ENCODE measurements around the gene DENND11.

DENND11 gene, protein sequence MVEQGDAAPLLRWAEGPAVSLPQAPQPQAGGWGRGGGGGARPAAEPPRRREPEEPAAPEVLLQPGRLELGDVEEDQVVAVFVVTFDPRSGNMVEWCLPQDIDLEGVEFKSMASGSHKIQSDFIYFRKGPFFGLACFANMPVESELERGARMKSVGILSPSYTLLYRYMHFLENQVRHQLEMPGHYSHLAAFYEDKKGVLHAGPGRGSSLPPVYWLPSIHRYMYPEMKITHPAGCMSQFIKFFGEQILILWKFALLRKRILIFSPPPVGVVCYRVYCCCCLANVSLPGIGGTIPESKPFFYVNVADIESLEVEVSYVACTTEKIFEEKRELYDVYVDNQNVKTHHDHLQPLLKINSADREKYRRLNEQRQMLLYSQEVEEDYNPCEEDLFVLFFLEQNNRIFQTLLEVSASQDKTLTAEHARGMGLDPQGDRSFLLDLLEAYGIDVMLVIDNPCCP

DNA sequence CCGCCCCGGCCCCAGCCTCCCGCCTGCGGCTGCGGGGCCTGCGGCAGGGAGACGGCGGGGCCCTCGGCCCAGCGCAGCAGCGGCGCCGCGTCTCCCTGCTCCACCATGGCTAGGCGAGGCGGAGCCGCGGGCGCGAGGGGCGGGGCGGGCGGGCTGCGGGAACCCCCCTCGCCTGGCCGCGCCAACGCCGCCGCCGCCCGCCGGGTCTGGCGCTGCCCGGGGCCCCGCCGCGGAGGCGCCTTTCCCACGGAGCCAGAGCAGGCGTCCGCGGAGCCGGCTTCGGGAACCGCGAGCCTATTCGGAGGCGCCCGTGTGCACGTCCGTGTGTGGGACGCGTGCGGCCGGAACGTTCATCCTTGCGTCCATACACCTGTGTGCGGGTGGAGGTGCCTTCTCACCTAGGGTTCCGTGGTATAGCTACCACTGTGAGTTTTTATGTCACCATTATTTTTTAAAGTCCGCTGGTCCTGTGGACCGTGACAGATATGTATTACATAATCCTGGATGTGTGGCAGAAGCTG lies at the start of gene DENND11:
Gene DENND11 (minus strand): TSS at position 120 of the 521 bp plus-strand sequence. CDS start 13 bp downstream, at position 107.
- peak; percentile 41 for DNase-seq

DNA sequence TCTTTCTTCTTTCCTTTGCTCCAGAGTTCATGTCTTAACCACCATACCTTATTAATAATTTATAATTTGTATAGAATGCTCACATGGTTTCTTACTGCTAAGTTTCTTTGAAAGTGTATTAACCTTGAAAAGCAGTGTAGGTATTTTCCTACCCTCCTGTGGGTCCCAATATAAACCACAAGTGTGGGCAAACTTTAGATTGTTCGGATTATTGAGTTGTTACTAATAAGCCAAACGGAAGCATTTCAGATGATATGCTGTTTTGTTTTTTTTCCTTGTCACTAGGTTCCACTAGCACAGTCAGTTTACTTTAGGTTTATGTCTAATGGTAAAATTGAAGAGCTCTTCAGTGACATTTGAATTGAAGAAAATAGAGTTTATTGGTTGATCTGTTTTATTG lies 46.4 kb upstream of the DENND11 start:
- DNase-seq: no peak

DNA sequence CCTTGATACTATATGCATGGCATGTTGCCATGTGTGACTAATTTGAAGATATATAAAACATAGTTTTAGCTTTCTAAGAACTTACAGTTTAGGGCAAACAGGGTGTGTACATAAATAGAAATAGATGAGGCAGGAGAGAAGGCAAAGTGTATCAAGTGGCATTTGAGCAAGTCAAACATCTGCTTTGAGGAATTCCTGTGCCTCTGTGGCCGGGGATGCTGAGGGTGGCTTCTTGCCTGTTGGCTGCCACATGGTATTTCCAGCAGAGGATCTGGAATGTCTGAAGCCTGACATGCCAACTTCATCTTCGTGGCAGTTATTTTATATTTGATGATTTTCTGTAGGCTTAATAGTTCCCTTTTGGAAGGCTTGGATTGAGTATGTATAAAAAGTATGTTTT lies 42.2 kb upstream of the DENND11 start:
- DNase-seq: no peak

DNA sequence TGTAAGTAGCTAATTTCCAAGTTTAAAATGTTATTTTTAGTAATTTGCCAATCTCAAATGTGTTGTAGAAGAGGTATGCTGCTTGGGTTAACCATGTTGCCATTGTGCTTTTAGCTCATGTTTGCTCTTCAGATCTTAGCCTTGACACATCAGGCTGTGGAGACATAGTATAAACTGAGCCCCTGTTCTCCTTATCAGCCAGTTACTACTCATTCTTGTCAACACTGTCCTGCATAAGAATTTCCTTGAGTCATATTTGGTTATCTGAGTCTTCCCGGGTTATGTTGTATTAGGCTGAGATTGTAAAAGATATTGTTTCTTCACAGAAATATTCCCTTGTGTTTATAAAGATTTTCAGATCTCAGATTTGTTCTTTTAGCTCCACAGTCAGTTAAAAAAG lies 40.3 kb upstream of the DENND11 start:
- DNase-seq: no peak

DNA sequence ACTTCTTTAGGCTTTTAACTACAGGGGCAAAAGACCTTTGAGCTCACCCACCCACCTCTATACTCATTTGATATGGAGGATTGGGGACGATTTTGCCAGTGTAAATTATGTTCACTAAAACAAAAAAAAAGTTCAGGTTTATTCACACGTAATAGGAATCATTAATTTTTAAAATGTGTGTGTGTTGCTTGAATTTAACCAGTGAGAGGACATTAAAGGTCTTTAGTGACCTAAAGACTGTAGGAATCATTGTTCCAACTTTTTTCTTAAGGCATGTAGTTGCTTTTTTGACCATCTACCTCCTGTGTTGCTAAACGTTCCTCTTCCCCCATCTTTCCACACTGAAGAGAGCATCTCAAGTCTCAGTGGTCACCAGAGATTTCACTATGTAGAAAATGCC lies 37.3 kb upstream of the DENND11 start:
- no peak for DNase-seq

DNA sequence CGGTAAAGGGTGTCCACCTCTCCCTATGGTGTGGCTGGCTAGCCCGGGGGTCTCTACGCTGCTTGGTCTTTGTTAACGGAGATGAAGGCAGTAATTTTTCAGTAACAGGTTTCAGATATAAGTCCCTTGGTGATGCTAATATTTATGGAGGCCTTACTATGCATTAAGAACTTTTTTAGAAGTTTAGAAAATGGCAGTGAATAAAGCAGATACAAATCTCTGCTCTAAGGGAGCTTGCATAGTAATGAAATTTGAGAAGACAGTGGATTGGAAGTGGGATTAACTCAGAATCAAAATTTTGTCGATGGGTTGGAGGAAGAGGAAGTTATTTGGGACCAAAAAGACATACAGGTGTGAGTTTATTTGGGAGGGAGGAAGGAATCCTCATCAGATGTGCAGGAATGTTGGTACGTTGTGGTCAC lies 36.6 kb upstream of the DENND11 start:
- DNase-seq: no peak

DNA sequence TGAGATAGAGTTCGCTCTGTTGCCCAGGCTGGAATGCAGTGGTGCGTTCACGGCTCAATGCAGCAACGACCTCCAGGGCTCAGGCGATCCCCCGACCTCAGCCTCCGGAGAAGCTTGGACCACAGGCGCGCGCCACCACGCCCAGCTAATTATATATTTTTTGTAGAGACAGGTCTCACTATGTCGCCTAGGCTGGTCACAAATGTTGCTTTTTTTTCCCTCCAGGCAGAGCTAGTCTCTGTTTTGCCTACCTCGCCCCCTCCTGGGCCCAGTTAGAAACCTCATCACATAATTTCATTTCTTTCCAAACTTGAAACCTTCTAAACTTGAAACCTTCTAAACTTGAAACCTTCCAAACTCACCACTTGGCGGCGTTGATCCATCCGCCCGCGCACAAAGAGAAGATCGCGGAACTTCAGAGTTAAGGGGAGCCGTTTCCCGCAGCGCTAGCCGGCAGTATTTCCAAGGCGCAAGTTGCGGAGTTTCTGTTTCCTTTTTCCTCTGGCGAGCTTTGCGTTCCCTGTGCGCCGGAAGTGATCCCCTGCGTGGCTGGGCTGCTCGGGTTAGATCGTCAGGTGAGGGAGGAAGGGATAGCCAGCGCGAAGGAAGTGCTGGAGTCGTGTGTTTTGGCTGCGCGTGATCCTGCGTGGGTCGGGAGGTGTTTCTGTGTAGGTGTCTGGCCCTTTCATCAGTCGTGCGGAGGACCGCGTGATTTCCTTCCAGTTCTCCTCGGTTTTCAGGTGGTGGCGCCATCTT lies 36.0 kb upstream of the DENND11 start, which contains the start of gene SSBP1:
Gene SSBP1 (plus strand): TSS at position 523 of the 756 bp plus-strand sequence. CDS start 809 bp downstream, outside the sequence.
- peak; percentile 95 for DNase-seq

DNA sequence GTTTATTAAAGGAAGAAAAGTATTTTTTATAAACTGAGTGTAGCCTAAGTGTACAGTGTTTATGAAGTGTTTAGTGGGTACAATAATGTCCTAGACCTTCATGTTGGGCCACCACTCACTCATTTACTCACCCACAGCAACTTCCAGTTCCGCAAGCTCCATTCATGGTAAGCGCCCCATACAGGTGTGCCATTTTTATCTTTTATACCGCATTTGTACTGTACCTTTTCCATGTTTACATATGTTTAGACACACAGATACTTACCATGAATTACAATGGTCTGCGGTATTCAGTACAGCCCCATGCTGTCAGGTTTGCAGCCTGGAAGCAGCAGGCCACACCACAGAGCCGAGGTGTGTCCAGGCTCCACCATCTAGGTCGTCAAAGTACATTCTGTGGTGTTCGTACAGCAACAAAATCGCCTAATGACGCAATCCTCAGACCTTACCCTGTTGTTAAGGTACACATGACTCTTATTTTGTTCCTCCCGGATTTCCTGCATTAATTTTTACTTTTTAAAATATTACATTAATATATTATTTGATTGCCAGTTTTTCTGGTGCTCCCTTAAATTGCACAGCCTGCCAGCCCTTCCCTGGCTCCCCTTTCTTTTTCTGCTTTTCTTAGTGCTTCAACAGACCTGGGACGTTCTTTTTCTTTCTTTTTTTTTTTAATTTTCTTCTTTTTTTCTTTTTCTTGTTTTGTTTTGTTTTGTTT lies 35.3 kb upstream of the DENND11 start:
- peak; percentile 14 for DNase-seq

DNA sequence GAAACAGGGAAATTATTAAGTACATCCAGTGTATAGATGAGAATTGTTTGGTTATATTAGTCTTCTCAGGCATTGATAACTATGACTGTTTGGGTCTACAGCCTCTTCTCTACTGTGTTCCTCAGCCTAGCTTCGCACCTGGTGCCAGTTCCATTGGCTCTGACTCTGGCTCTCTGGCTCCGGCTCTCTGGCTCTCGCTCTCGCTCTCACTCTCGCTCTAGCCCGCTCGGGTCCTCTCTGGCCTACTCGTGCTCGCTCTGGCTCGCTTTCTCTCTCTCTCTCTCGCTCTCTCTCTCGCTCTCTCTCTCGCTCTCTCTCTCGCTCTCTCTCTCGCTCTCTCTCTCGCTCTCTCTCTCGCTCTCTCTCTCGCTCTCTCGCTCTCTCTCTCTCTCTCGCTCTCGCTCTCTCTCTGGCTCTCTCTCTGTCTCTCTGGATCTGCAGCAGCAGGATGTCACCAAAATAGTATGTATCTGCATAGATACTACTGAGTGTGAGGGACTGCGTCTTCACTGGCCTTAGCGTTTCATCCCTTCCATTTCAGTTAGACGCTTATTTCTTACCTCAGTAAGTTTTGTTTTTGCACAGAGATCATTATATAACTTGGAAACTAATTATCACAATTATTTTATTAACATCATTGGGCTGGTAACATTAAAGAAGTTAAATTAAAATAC lies 29.6 kb upstream of the DENND11 start:
- no peak for DNase-seq

DNA sequence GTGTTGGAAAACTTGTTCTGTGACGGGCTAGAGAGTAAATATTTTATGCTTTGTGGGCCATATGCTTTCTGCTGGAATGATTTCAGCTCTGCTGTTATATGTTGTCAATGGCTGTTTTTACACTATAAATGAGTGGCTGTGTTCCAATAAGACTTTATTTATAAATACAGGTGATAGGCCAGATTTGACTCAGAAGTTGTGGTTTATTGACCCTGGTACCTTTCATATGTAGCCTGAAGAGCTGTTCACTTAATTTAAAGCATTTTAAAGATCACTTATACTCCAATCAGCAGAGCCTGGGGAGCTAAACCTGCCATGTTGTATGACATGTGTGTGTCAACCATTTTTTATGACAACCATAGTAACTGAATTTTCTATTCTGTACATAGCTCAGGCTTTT lies 27.1 kb upstream of the DENND11 start:
- DNase-seq: no peak

DNA sequence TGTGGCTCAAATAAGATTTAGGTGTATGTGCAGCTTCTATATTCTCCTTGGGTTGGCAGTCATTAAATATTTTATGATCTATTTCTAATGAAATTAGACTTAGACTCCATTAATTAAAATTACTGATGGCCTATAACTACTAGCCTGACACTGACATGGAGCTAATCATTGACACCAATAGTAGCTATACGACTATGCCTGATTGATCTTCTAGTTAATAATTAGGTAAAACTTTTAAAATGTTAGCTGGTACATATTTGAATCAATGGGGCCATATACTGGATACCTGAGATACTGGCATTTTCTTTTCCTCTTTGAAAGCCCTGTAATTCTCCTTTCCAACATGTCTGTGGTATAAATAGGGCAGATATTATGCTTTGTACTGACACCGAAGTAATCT lies 20.6 kb upstream of the DENND11 start:
- no peak for DNase-seq

DNA sequence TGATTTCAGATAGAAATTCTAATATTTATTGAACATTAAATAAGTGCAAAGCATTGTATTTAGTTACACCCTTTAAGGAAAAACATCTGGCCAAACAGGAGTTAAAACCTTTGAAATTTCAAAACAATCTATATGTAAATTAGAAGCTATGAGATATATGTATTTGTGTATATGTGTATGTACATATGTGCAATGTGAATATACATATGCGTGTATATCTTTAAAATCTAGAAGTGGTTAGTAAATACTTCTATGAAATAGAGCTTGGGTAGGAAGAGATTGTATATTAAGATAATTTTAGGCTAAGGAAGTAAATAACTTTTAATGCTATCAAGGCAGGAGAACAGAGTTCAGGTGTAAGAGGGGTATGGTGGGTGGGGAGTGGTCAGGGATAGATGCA lies 15.5 kb upstream of the DENND11 start:
- DNase-seq: no peak

DNA sequence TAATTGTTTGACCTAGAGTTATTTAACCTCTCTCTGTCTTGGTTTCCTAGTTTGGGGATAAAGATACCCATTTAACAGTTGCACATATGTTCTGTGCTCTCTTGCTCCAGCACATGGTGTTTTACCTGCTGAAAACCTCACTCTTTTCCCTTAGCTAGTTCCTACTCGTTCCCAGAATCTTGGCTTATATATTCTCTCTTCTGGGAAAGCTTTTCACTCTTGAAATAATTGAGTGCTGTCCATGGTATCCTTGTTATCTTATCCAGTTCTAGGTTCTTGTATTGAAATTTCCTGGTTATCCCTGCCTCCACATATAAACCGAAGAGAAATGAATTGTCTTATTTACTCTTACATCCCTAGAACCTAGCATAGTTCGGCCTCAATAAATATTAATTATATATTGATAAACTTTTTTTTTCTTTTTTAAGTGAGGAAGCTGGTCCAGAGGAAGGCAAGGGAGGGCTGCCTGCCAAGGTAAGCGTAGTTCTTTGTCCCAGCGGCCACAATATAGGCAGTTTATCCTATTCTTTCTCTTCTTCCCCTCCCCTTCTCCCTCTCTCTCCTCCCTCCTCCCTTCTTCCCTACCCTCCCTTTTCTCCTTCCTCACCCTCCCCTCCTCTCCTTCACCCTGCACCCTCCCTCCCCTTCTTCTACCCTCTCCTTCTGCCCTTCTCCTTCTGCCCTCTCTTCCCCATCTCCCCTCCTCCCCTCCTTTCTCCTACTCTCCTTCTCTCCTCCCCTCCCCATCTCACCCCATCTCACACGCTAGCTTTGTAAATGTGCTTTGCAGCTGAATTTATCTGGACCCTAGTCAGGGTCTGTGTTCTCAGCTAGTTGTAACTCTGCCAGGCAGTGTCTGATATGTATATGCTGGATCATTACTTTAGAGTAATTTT lies 14.1 kb upstream of the DENND11 start:
- DNase-seq: no peak

DNA sequence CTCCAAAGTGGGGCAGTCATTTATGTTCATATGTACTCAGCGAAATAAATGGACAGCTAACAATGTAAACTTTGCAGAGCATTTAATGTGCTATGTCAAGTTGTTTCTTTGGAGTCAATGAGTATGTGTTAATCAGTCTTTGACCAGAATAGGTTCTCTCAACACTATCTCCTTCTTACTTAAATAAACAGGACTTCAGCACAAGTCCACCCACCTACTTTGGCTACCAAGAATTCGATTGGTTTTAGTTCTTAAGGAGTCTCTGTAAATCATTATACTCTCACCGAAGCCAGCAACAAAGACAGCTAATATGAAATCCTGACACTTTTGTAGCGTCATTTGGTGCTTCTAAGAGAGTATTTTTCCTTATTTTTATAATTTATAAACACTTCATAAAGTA lies 13.1 kb upstream of the DENND11 start:
- no peak for DNase-seq

DNA sequence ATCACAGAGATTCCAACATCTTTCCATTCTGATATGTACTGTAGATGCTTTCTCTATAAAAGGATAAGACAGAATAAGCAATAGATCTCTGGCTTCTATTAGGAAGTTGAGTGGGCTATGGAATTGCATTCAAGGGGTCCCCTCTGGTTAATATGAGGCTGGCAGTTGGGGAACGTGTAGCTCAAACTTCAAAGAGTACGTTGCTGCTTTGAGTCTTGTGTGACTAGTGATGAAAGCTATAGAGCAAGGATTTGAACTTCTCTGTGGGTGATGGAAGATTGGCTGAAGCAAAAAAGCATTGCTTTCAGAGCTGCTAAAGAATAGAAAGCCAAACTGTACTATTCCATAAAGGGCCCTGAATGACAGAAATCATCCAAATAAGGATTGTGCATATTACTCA lies 12.6 kb upstream of the DENND11 start:
- DNase-seq: no peak

DNA sequence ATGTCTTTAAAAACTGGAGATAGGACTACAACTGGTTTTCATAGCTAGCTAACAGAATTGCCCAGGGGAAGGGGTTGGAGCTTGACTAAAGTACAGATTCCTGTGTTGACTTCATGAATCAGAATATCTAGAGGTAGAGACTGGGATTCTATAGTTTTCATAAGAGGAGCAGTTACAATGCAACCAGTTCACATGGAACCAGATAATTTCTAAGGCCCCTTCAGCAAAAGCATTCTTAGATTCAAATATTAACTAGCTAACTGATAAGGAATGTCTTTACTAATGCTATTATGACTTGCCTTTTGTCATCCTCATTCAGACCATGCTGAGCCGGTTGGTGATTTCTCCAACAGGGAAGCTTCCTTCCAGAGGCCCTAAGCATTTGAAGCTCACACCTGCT lies 11.9 kb upstream of the DENND11 start:
- no peak for DNase-seq

DNA sequence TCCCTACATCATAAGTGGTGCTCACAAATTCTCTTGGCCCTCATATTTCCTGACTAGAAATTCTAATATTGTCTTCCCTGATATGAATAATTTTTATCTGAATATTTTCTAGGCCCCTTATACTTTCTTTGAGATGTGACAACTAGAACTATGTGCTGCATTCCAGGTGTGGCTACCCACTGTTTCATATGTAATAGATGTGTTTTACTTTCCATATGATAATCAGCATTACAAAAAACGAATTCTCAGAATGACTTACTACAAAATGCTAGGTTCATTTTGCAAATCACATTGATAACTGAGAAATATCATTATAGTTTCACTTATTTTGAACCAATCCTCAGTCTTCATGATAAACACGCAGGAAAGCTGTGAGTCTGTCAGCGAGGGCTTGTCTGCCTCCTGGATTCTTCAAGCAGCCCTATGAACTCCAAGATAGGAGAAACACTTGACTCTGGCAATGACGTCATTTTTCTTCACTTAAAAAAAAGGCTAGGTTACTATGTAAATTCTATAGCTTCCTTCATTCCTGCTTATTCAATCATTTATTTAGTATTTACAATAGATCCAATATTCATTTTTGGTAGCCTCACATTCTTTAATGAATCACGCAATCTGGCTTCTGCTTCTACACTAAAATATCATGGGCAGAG lies 10.8 kb upstream of the DENND11 start:
- DNase-seq: no peak

DNA sequence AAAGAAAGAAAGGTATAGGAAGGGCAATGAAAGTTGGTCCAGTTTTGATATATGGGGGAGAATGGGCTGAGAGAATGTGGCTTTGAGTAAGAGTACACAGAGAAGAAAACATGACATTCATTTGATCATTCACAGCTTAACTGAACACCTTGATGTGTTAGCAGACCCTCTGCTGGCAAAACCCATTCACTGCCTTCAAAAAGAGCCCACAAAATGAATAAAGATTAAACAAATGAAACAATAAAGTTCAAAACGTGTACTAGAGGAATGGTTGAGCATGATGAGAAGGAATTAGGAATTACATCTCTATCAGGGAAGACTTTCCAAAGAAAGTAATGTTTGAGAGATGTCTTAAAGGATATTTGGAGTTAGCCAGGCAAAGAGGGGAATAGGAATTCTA lies 8.3 kb upstream of the DENND11 start:
- DNase-seq: no peak

DNA sequence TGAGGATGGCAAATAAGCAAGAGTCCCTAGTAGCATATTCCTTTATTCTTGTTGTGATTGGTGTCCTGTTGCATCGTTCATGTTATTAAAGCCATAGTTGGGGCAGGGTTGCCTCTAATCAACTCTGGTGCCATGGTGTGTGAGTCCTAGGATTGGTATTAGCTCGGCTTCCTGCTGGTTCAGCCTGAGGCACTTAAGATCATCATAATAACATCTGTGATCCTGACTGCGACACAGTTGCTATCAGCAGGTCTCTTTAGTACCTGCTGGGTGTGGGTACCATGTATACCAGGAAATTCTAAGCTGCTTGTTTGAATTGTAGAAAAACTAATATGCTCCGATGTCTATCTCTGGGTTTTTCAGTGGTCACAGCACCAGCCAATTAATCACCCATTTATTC lies 7.8 kb upstream of the DENND11 start:
- no peak for DNase-seq

DNA sequence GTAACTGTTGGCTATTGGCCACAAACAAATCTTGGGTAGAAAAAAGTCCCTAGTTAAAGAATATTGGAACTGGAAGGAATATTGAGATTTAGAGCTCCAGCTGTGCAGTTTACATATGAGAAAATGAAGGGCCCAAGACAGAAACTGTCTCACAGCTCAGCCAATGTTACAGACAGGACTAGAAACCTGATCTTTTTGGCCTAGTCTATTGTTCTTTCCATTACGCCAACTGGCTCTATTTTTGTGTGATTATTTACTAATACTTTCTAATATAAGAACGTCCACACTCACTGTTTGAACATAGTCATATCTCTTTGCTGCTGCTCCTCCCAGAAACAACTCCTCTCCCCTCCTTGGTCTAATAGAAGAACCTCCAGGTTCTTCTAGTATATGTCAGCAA lies 7.4 kb upstream of the DENND11 start:
- no peak for DNase-seq

DNA sequence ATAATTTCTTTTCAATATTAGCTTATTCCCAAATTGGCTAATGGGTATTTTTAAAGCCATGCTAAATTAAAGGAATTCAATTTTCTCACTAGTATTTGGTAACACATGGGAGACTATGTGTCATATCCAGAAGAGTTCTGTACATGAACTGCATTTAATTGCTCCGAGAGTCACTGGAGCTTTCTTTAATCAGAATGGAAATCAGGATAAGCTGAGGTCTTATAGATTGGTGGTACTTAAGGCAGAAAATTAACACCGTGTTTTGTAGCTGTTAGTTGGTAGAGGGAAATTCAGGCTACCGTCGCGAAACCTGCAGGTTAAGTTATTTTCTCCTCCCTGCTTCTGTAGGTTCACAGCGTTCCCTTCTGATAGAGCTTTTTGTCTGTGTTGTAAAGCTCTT lies 6.4 kb upstream of the DENND11 start, which contains the start of gene WEE2:
Gene WEE2 (plus strand): TSS at position 3 of the 400 bp plus-strand sequence. CDS start 406 bp downstream, outside the sequence.
- no peak for DNase-seq

Data from activated CD4-positive, alpha-beta T cell treated with anti-CD3 and anti-CD28 coated beads, Interleukin-2, Interleukin-6, amounts not matched to agents 100 ng/mL and 50 ng/mL, durations not matched to agents 16 hours and 8 hours (primary cell).